GM12878 (cell line): ENCODE results near the gene RFX3. TPM values are rescaled to one million over a fixed set of nuclear protein-coding genes. Genes with fewer than 3 reads are reported as not detected.

ENCODE experiments used
- ASH2L ChIP-seq: fragments of 300-600, 200-600 bp; sonication (generic); IDR thresholded peaks from 2 replicates; pipeline ENCODE4 v1.6.1; 2017; ENCODE audit warnings: low read depth, mild to moderate bottlenecking, borderline replicate concordance
- BMI1 ChIP-seq: fragments of 450-650 bp; IDR thresholded peaks from 2 replicates; pipeline ENCODE4 v1.6.1; 2016; ENCODE audit warnings: mild to moderate bottlenecking, moderate library complexity, borderline replicate concordance
- CBX3 ChIP-seq: fragments of 200-600 bp; sonication (generic); IDR thresholded peaks from 2 replicates; pipeline ENCODE4 v1.6.1; 2016; ENCODE audit warnings: low read depth, borderline replicate concordance
- CHD2 ChIP-seq: IDR thresholded peaks from 2 replicates; pipeline ENCODE4 v1.6.1; 2011; ENCODE audit warnings: low read depth, low read length, improper control_type of control experiment, borderline replicate concordance
- CREB1 ChIP-seq: IDR thresholded peaks from 2 replicates; pipeline ENCODE4 v1.6.1; 2012; ENCODE audit warnings: low read depth, mild to moderate bottlenecking, inconsistent platforms
- DPF2 ChIP-seq: fragments of 450-650 bp; IDR thresholded peaks from 2 replicates; pipeline ENCODE4 v1.6.1; 2017; ENCODE audit warnings: mild to moderate bottlenecking
- E4F1 ChIP-seq: fragments of 450-650 bp; IDR thresholded peaks from 2 replicates; pipeline ENCODE4 v1.6.1; 2018; ENCODE audit warnings: borderline replicate concordance, mild to moderate bottlenecking; ENCODE audit not compliant: partially characterized antibody
- EZH2 ChIP-seq: IDR thresholded peaks from 2 replicates; pipeline ENCODE4 v1.6.1; 2012; ENCODE audit warnings: low read depth, mild to moderate bottlenecking, control low read depth, inconsistent platforms, low read length, borderline replicate concordance; ENCODE audit not compliant: control insufficient read depth
- HDAC6 ChIP-seq: fragments of 200-600 bp; sonication (generic); IDR thresholded peaks from one replicate; pipeline ENCODE4 v1.8.0; 2017; ENCODE audit warnings: antibody characterized with exemption; ENCODE audit not compliant: unreplicated experiment
- IKZF2 ChIP-seq, 2 experiments: fragments of 450-650 bp; IDR thresholded peaks; 2 replicates each; pipeline ENCODE4 v1.6.1; 2017; ENCODE audit warnings: mild to moderate bottlenecking in 2 of 2, moderate library complexity in 2 of 2
- MAX ChIP-seq: IDR thresholded peaks from 2 replicates; pipeline ENCODE4 v1.6.1; 2012; ENCODE audit warnings: low read depth, low read length, improper control_type of control experiment
- MEF2A ChIP-seq: IDR thresholded peaks from 2 replicates; pipeline ENCODE4 v1.6.1; 2011; ENCODE audit warnings: low read depth, mild to moderate bottlenecking, low read length, moderate library complexity; ENCODE audit not compliant: insufficient read depth
- PAX8 ChIP-seq: fragments of 450-650 bp; IDR thresholded peaks from 2 replicates; pipeline ENCODE4 v1.6.1; 2017; ENCODE audit warnings: mild to moderate bottlenecking, moderate library complexity
- PML ChIP-seq: IDR thresholded peaks from 2 replicates; pipeline ENCODE4 v1.6.1; 2012; ENCODE audit warnings: low read length, inconsistent platforms
- SMC3 ChIP-seq: IDR thresholded peaks from 2 replicates; pipeline ENCODE4 v1.6.1; 2011; ENCODE audit warnings: low read length, improper control_type of control experiment, borderline replicate concordance
- ZNF274 ChIP-seq: IDR thresholded peaks from one replicate; pipeline ENCODE4 v1.8.0; 2011; ENCODE audit not compliant: insufficient read length, insufficient read depth
- ZNF592 ChIP-seq: fragments of 450-650 bp; IDR thresholded peaks from 2 replicates; pipeline ENCODE4 v1.6.1; 2017; ENCODE audit warnings: mild to moderate bottlenecking, moderate library complexity
- ZNF687 ChIP-seq: fragments of 450-650 bp; IDR thresholded peaks from 2 replicates; pipeline ENCODE4 v1.6.1; 2017; ENCODE audit warnings: mild to moderate bottlenecking, moderate library complexity
- polyA plus RNA-seq, 11 experiments: library from polyadenylated mRNA; depleted of rRNA in 4 of 11; unstranded in 6 of 11; stranded (reverse) in 5 of 11; fragments of >200 nt; fragmentation: Nextera tagmentation in 4 of 11; fragmentation: Illumina TruSeq in 1 of 11; extraction: Ambion mirVana in 4 of 11; extraction: Trizol in 1 of 11; gene quantifications; 1 replicate in 1 of 11; 2 replicates in 10 of 11; pipeline versions ENCODE4 v1.2.1 to v1.2.3, GENCODE V29; 2011 to 2016; ENCODE audit warnings: inconsistent platforms in 2 of 11, missing spikeins in 2 of 11, low read depth in 1 of 11
- total RNA-seq, 4 experiments: library from RNA; depleted of rRNA in 3 of 4; stranded (reverse); fragments of >200 nt in 3 of 4; fragmentation: Illumina TruSeq in 1 of 4; extraction: Trizol in 1 of 4; gene quantifications; 2 replicates each; pipeline versions ENCODE4 v1.2.1 to v1.2.3, GENCODE V29; 2013 to 2021

The RFX3 gene
- total and polyA plus RNA-seq, 10 of the 15 experiments (the other 5 are each of a cell fraction or from before 2014, with no cell fraction given) = 1.2 to 26.4 (median 6.7) TPM

GRCh38 chr9:3299872-3300271 lies 225.9 kb downstream of the RFX3 start (continued):
- TF ChIP-seq CREB1 (no peak), ZNF274 (no peak), DPF2 (0 out of 2 replicates have a peak, but pooled peaks have one; percentile 36), ASH2L (no peak), PML (no peak), MEF2A (no peak), CBX3 (no peak), IKZF2 (IDR thresholded peaks at IDR 0.05) (peak; percentile 63 to 68), BMI1 (no peak), ZNF592 (0 out of 2 replicates have a peak, but pooled peaks have one; percentile 28), HDAC6 (no peak), E4F1 (no peak), CHD2 (no peak), EZH2 (no peak), SMC3 (no peak), PAX8 (no peak), MAX (no peak), ZNF687 (no peak)
